HG03354 (cell line): ENCODE measurements around the gene POMT1.

ENCODE experiments used
- ATAC-seq: cut with Tn5 transposase; IDR thresholded peaks from one replicate; pipeline ENCODE4 v1.9.1; 2021; ENCODE audit warnings: mild to moderate bottlenecking; ENCODE audit not compliant: unreplicated experiment, poor library complexity, severe bottlenecking

The POMT1 gene

DNA sequence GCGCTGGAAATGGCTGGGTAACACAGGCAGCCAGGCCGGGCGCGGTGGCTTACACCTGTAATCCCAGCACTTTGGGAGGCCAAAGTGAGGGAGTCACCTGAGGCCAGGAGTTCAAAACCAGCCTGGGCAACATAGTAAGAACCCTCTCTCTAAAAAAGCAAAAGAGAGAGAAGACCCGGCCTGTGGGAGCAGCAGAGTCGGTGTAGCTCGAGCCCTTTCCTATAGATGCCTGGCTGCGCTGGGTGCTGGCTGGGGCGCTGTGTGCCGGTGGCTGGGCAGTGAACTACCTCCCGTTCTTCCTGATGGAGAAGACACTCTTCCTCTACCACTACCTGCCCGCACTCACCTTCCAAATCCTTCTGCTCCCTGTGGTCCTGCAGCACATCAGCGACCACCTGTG is 19.1 kb downstream of the POMT1 start:
- ATAC-seq: no peak

GRCh38 chr9:131522257-131523085 is 19.8 kb downstream of the POMT1 start:
- ATAC-seq: no peak

GRCh38 chr9:131523086-131523388 is 20.3 kb downstream of the POMT1 start:
- ATAC-seq: no peak

- ATAC-seq: no peak
Measured at GRCh38 chr9:131523451-131524435, 21.0 kb downstream of the POMT1 start.

DNA sequence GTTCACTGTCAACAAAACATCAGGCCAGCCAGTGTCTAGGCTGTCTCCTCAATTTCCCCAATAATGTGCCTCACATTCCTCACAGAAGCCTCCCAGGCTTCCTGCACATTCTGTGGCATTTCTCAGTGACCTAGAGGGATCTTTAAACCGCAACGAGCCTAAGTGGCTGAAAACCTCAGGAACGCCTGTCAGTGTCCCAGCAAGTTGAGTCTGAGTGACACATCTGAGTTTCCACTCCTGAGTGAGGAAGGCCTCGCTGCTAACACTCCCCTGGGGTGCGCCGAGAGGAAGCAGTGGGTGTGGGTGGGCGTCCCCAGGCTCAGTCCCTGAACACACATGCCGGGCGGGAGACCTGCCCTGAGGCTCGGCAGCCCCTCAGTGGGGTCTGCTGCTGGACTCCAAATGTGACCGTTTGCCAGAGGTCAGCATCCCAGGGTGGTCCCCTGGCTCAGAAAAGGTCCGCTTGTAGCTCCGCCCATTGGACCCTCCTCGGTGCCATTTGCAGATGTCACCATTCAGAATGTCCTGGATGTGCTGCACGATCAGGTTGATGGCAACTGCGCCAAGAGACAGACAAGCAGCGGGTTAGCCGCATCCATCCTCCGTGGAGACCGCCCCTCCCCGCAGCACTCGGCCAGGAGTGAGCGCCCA is 22.1 kb downstream of the POMT1 start:
- ATAC-seq: no peak

DNA sequence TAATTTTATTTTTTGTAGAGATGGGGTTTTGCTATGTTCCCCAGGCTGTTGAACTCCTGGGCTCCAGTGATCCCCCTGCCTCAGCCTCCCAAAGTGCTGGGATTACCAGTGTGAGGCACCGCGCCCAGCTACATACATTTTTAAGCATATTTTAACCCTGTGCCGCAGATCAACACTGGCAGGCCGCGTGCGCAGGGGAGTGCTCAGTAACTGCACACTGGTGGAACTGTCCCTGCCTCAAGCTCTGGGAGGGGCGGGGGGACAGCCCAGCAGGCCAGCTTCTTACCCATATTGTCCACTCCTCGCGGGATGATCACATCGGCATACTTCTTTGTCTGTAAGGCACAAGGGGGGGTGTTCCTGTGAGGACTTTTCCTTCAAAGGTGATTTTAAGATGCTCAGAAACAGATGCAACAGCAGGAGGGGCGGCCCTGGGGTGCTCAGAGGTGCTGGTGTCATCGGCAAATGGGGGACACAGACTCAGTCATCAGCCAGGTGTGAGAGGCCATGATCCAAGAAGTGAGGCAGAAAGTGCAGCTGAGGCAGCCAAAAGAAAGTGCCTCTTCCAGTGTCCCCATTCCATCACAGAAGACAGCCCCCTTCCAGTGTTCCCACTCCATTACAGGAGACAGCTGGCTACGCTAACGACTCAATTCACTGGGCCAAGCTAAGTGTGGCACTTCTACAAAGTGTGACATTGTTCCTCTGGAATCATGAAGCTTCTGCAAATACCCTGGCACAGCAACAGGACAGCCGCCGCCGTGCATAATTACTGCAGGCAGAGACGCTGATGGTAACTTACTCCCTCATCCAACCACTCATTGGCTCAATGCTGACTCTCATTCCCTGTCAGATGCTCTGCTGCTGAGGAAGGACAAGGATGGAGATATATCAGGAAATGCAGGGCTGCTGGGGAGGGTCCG is 23.2 kb downstream of the POMT1 start:
- ATAC-seq: no peak

GRCh38 chr9:131528186-131528585 is 25.5 kb downstream of the POMT1 start:
- ATAC-seq: no peak

DNA sequence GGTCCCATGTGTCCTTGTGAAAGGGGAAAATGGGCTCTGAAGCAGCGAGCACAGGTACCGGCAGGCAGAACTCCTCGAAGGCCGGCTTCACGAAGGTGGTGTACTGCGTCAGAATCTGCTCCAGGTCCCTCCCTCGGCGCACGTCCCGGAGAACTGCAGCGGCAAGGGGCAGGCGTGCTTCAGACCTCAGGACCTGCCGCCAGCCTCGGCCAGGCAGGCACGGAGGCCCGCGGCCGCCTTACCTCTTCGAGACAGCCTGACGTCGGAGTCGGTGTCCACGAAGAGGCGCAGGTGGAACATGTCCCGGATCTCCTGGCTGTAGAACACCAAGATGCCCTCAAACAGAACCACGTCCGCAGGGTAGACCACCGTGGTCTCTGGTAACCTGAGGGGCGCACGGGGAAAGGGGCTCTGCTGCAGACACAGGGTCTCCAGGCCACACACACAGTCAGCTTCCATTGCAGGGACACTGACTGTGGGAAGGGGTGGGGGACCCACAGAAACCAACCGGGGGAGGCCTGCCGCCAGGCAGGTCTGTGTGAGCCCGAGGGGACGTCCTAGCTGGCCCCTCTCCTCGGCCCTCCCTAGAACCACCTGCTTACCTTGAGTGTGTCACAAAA is 26.3 kb downstream of the POMT1 start:
- no peak for ATAC-seq

DNA sequence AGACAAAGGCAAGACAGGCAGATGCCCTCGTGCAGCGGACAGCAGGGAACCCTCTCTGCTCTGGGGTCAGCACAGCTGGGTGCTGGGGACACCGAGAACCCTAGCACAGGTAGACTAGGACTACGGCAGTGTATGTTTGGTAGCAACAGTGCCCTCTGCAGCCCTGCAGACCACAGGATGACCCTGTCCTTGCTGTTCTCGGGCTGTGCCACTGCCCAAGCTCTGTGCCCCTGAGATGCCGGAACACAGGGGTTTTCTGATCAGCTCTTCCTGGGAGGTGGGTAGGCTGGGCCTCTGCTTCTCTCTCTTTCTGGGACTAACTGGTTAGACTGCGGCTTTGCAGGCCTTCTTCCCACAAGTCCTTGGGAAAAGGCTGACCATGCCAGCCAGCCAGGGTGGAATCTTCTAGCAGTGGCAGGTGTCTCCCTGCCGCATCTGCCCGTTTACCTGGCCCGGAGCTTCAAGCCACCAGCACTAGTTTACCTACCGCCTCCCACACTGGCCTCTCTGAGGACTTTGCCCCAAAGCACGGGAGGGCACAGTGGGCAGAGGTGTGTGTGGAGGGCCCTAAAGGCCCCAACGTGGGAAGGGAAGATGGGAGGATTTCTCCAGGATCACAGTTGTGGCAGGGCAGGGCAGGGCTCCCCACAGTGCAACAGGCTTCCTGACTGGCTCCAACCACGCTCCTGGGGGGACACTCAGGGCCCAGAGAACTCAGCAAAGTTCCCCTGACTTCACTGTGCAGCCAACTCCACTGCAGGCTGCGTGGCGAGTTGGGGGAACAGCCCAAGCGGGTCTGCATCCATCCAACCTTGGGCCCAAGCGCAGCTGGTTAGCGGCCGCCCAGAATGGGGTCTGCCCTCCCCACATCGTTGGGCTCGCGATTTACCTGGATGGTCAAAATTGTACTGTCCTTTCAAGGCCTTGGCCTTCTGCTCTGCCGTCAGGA is 27.2 kb downstream of the POMT1 start:
- ATAC-seq: no peak

DNA sequence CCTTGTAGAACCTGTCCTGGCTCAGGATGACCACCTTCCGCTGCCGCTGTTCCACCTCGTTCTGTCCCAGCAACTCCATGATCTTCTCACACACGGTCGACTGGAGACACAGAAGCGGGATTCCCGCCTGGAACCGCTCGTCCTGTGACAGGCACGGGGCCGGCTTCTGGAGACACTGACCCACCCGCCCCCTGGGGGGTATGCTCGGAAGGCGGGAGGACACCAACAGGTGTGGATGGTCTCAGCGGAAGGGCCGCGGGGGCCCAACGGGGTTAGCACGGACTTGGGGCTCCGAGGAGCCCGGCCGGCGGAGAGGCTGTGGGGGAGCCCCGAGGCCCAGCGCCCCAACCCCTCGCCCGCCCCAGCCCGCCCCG is 27.8 kb downstream of the POMT1 start:
- peak; percentile 24 for ATAC-seq

DNA sequence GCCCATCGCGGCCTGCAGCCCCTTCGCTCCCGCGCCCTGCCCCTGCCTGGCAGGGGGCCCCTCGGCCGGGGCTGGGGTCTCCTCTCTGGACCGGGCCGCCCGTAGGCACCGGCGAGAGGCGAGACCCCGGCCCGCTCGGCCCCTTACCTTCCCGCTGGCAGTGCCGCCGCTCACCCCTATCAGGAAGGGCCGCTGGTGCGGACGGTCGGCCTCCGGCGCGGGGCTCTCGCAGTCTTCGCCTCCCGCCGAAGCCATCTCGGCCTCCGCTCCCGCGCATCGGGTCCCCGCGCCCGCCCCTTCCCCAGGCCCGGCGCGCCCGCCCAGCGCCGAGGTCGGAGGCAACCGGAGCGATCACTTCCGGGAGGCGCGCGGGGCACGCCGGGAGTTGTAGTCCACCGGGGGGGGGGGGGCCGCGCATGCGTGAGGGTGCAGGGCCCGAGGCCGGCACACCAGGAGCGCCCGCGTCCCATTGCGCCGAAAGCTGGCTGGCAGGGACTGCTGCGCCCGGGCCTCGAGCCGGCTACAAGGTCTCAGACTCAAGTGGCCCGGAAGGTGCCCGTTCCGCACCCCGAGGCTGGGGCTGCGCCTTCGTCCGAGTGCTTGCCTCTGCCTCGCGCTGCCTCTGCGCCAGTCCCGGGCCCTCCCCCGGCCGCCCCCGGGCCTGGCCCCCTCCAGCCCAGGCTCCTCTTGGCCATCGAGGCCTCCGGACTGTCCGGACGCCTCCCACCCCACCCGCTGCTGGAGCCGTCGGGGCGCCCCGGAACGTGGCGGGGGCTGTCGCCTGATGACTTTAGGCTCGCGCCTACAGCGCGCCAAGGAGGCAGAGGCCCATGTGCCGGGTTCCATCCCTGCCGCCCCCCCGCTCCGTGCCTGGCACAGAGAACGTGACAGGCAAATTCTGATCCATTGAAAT is 28.5 kb downstream of the POMT1 start, which contains the start of gene UCK1:
Gene UCK1, minus strand, starts transcription at position 344 of the 913 bp plus-strand sequence. Its CDS starts 89 bp downstream, at position 255.
- ATAC-seq: peak; percentile 85

DNA sequence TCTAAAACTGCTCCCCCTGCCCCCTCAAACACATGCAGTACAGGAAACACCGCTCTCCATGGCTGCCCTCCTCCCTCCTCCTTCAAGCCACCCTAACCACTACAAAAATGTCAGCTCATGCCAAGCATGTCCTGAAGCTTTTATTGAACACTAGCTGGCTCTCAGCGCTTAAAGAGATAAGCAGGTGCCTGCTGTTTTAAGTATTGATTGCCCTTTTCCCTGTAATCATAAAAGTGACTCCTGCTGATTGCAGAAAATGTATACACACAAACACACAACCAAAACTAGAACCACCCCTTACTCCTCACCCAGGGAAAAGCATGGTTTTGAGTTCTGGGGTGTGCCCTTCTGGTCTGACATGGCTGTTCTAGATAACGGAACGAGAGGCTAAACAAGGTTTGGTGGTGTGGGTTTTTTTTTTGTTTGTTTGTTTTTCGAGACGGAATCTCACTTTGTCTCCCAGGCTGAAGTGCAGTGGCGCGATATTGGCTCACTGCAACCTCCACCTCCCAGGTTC is 32.1 kb downstream of the POMT1 start:
- no peak for ATAC-seq

GRCh38 chr9:131537946-131538345 is 35.2 kb downstream of the POMT1 start:
- ATAC-seq: no peak

DNA sequence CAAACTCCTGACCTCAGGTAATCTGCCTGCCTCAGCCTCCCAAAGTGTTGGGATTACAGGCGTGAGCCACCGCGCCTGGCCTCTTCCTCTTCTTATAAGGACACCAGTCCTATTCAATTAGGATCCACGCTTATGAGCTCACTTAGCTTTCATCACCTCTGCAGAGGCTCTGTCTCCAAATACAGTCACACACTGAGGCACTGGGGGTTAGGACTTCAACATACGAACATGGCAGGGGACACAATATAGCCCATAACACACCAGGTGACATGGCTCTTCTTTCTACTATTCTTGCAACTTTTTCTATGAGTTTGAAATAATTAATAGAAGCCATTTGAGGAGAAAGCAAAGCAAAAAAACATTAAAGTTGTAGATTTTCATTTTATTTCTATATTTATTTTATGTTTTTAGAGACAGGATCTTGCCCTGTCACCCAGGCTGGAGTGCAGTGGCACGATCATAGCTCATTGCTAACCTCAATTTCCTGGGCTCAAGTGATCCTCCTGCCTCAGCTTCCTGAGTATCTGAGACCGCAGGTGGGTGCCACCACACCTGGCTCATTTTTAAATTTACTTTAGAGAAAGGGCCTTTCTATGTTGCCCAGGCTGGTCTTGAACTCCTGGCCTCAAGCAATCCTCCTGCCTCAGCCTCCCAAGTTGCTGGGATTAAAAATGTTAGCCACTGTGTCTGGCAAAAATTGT is 36.7 kb downstream of the POMT1 start:
- no peak for ATAC-seq

DNA sequence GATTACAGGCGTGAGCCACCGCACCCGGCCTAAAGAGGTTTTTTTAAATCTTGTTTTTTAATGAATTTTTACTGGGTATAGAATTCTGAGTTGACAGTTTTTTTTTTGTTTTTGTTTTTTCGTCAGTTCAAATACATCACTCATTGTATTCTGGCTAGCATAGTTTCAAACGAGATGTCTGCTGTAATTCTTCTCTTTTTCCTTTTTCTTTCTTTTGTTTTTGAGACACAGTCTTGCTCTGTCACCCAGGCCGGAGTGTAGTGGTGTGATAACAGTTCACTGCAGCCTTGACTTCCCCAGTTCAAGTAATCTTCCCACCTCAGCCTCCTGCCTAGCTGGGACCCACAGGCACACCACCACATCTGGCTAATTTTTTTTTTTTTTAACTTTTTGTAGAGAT is 40.4 kb downstream of the POMT1 start:
- ATAC-seq: no peak
